RWPE1 (cell line): ENCODE results near the gene RNF144A.

Source experiments
- CTCF ChIA-PET: fragments of 350-600 bp; sonication (Branson Sonifier 250); formaldehyde crosslinking; extraction: SDS; loops from one replicate; lab custom pipeline; 2021; lab: Yijun Ruan, JAX
- POLR2A ChIA-PET: fragments of 400-600 bp; formaldehyde crosslinking; extraction: SDS; loops from one replicate; lab custom pipeline; 2020; ENCODE audit warnings: antibody characterized with exemption; ENCODE audit not compliant: low non-redundant PET; lab: Yijun Ruan, JAX
- DNase-seq: peaks from one replicate; pipeline ENCODE4 v3.0.0; 2012; ENCODE audit warnings: low spot score
- H3K27ac ChIP-seq: fragments of 450-650 bp; 2 replicates; pipeline ENCODE4 v1.5.1; 2017
- CTCF ChIP-seq: fragments of 450-650 bp; conservative IDR thresholded peaks from 2 replicates; pipeline ENCODE4 v1.5.1; 2017; ENCODE audit warnings: low read depth, mild to moderate bottlenecking

RNF144A gene

GRCh38 chr2:6914828-6915227, 2.4 kb upstream of the RNF144A start:
- peak; percentile 45 for DNase-seq

GRCh38 chr2:6915399-6915798, 1.8 kb upstream of the RNF144A start:
- DNase-seq, result no peak
- H3K27ac ChIP-seq, result no peak overlapping the region
- POLR2A ChIA-PET, result no interaction called here
- CTCF ChIA-PET, result interaction anchor here (0.6 kb wide), 1 partner anchor 1077 kb away, joined by 3 read pairs; no protein-coding TSS in a partner anchor
- no peak for TF ChIP-seq CTCF

More at GRCh38 chr2:6914828-6915227, 2.4 kb upstream of the RNF144A start:
- ChIA-PET CTCF (interaction anchor here (0.6 kb wide), 1 partner anchor 155 kb away, joined by 3 read pairs; no protein-coding TSS in a partner anchor), POLR2A (no interaction called here)
- no peak overlapping the region for H3K27ac ChIP-seq
- no peak for TF ChIP-seq CTCF

- no peak overlapping the region for H3K27ac ChIP-seq
- no peak for TF ChIP-seq CTCF
- DNase-seq, result no peak
- CTCF ChIA-PET, result interaction anchor here (0.5 to 1.3 kb wide), 6 partner anchors 13 to 717 kb away, joined by 3 to 9 read pairs (median 4); partner anchors contain the start of gene RSAD2
- POLR2A ChIA-PET, result no interaction called here
Measured at GRCh38 chr2:6916224-6916623, 988 bp upstream of the RNF144A start.

GRCh38 chr2:6916736-6917070, 509 bp upstream of the RNF144A start:
- TF ChIP-seq CTCF, result no peak
- CTCF ChIA-PET, result interaction anchor here (0.5 to 1.3 kb wide), 8 partner anchors 12 to 717 kb away, joined by 3 to 9 read pairs (median 4); partner anchors contain the start of gene RSAD2
- POLR2A ChIA-PET, result no interaction called here
- DNase-seq, result no peak
- H3K27ac ChIP-seq, result no peak overlapping the region

- H3K27ac ChIP-seq, result no peak overlapping the region
- DNase-seq, result no peak
- CTCF ChIA-PET, result interaction anchor here (0.7 kb wide), 1 partner anchor 40 kb away, joined by 3 read pairs; no protein-coding TSS in a partner anchor
- no peak for TF ChIP-seq CTCF
- POLR2A ChIA-PET, result no interaction called here
Measured at GRCh38 chr2:6917761-6918421, 679 bp downstream of the RNF144A start.

- CTCF ChIA-PET, result no interaction called here
- H3K27ac ChIP-seq, result no peak overlapping the region
- no peak for DNase-seq
- POLR2A ChIA-PET, result no interaction called here
- no peak for TF ChIP-seq CTCF
Measured at GRCh38 chr2:6919901-6920742, 2.9 kb downstream of the RNF144A start.
